MM.1S (cell line): ENCODE results near the gene ECEL1.

Source experiments
- DNase-seq: peaks from one replicate; pipeline ENCODE4 v3.0.0-alpha.2; 2015
- H2AFZ ChIP-seq: fragments of 300-600 bp; sonication (generic); 2 replicates; pipeline ENCODE4 v1.6.0; 2016; ENCODE audit warnings: antibody characterized with exemption, low read length
- H3F3A ChIP-seq: fragments of 300-600 bp; sonication (generic); 2 replicates; pipeline ENCODE4 v1.6.1; 2016; ENCODE audit warnings: mild to moderate bottlenecking, antibody characterized with exemption, low read length, moderate library complexity, mixed read lengths; ENCODE audit not compliant: insufficient read depth
- H3K27ac ChIP-seq: fragments of 300-600 bp; sonication (generic); 2 replicates; pipeline ENCODE4 v1.5.1; 2016; ENCODE audit warnings: mild to moderate bottlenecking, low read length
- H3K27me3 ChIP-seq: fragments of 300-600 bp; sonication (generic); replicated peaks from 2 replicates; pipeline ENCODE4 v1.6.0; 2016; ENCODE audit warnings: low read length; ENCODE audit not compliant: insufficient read depth
- H3K36me3 ChIP-seq: fragments of 300-600 bp; sonication (generic); replicated peaks from 2 replicates; pipeline ENCODE4 v1.6.1; 2016; ENCODE audit warnings: mild to moderate bottlenecking, low read length, mixed read lengths; ENCODE audit not compliant: insufficient read depth
- H3K4me1 ChIP-seq: fragments of 300-600 bp; sonication (generic); 2 replicates; pipeline ENCODE4 v1.6.1; 2016; ENCODE audit warnings: low read length, mixed read lengths
- H3K4me2 ChIP-seq: fragments of 300-600 bp; sonication (generic); 2 replicates; pipeline ENCODE4 v1.6.0; 2016; ENCODE audit warnings: low read depth, low read length
- H3K4me3 ChIP-seq: fragments of 300-600 bp; sonication (generic); 2 replicates; pipeline ENCODE4 v1.5.1; 2016; ENCODE audit warnings: low read length, mixed read lengths
- H3K79me2 ChIP-seq: fragments of 300-600 bp; sonication (generic); 2 replicates; pipeline ENCODE4 v1.6.1; 2016; ENCODE audit warnings: mixed run types, low read length, mixed read lengths
- H3K9ac ChIP-seq: fragments of 300-600 bp; sonication (generic); 2 replicates; pipeline ENCODE4 v1.6.1; 2016; ENCODE audit warnings: low read length, mixed read lengths
- H3K9me2 ChIP-seq: fragments of 300-600 bp; sonication (generic); replicated peaks from 2 replicates; pipeline ENCODE4 v1.6.1; 2016; ENCODE audit warnings: mild to moderate bottlenecking, low read length, mixed read lengths; ENCODE audit not compliant: insufficient read depth
- H3K9me3 ChIP-seq: fragments of 300-600 bp; sonication (generic); replicated peaks from 2 replicates; pipeline ENCODE4 v1.6.1; 2016; ENCODE audit warnings: mild to moderate bottlenecking, low read length, mixed read lengths; ENCODE audit not compliant: insufficient read depth
- H4K20me1 ChIP-seq: fragments of 300-600 bp; sonication (generic); 2 replicates; pipeline ENCODE4 v1.6.1; 2016; ENCODE audit warnings: mild to moderate bottlenecking, low read length, moderate library complexity, mixed read lengths; ENCODE audit not compliant: insufficient read depth
- EZH2 ChIP-seq: fragments of 300-600 bp; sonication (generic); optimal IDR thresholded peaks from 2 replicates; pipeline ENCODE3; 2017; ENCODE audit warnings: low read depth, mild to moderate bottlenecking, antibody characterized with exemption, low read length, mixed read lengths
- EZH2phosphoT487 ChIP-seq: fragments of 300-600 bp; sonication (generic); IDR thresholded peaks from 2 replicates; pipeline ENCODE4 v1.6.1; 2018; ENCODE audit warnings: antibody characterized with exemption, low read length
- TF ChIP-seq, protein P1 (sequence below): fragments of 300-600 bp; sonication (generic); IDR thresholded peaks from 2 replicates; pipeline ENCODE4 v1.5.1; 2016; ENCODE audit warnings: antibody characterized with exemption, low read length, mixed read lengths

Gene ECEL1

DNA sequence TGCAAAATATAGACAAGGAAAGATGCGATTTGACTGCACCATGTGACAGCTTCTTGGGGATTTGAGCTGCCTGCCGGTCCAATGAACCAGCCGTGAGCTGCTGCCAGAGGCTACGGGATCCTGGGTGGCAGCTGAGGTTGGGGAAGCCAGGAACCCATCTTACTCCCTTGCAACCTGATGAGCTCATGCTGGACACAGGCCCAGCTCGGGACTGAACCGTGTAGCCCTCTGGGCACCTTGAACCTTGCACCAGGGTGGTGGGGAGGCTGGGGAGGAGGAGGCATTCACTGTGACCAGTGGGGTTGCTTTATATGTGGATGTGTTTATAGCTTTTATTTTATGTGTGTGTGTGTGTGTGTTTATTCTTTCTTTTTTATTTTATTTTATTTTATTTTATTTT lies 22.6 kb downstream of the ECEL1 start:
- no peak overlapping the region for H3K4me2 ChIP-seq
- no peaks in the 10 kb centered on the region for H3K36me3 ChIP-seq
- TF ChIP-seq, protein P1, sequence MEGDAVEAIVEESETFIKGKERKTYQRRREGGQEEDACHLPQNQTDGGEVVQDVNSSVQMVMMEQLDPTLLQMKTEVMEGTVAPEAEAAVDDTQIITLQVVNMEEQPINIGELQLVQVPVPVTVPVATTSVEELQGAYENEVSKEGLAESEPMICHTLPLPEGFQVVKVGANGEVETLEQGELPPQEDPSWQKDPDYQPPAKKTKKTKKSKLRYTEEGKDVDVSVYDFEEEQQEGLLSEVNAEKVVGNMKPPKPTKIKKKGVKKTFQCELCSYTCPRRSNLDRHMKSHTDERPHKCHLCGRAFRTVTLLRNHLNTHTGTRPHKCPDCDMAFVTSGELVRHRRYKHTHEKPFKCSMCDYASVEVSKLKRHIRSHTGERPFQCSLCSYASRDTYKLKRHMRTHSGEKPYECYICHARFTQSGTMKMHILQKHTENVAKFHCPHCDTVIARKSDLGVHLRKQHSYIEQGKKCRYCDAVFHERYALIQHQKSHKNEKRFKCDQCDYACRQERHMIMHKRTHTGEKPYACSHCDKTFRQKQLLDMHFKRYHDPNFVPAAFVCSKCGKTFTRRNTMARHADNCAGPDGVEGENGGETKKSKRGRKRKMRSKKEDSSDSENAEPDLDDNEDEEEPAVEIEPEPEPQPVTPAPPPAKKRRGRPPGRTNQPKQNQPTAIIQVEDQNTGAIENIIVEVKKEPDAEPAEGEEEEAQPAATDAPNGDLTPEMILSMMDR, result no peak
- TF ChIP-seq EZH2phosphoT487, result no peak
- TF ChIP-seq EZH2, result no peak
- no peak for DNase-seq
- H3K27ac ChIP-seq, result no peak overlapping the region
- H3K4me1 ChIP-seq, result no peaks in the 10 kb centered on the region
- H3F3A ChIP-seq, result no peaks in the 10 kb centered on the region
- H3K9ac ChIP-seq, result no peak overlapping the region
- no peak overlapping the region for H2AFZ ChIP-seq
- H3K9me3 ChIP-seq, result no peaks in the 10 kb centered on the region
- H3K79me2 ChIP-seq, result no peaks in the 10 kb centered on the region
- H3K4me3 ChIP-seq, result no peak overlapping the region
- no peaks in the 10 kb centered on the region for H3K9me2 ChIP-seq
- no peaks in the 10 kb centered on the region for H4K20me1 ChIP-seq
- peaks cover 15% of the 10 kb centered on the region for H3K27me3 ChIP-seq

DNA sequence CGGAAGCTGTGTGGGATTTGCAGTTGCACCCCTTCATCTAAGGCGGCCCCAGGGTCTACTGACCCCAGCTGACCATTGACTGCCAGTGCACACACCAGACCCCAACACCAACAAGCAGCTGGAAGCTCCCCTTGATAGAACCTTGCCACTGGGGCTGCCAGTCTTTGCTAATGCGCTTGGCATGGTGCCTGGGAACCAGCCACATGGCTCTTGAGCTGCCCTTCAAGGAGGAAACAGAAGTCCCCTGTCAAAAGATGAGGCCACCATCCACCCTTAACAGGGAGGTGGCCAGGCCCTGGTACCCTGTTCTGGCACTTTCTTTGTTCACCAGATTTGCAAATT lies 23.1 kb downstream of the ECEL1 start:
- Histone ChIP-seq H3K27me3 (peaks cover 15% of the 10 kb centered on the region), H3F3A (no peaks in the 10 kb centered on the region), H3K4me1 (no peaks in the 10 kb centered on the region), H3K36me3 (no peaks in the 10 kb centered on the region), H3K79me2 (no peaks in the 10 kb centered on the region), H4K20me1 (no peaks in the 10 kb centered on the region), H3K9me2 (no peaks in the 10 kb centered on the region), H3K4me2 (no peak overlapping the region), H2AFZ (no peak overlapping the region), H3K9ac (no peak overlapping the region), H3K4me3 (no peak overlapping the region), H3K9me3 (no peaks in the 10 kb centered on the region), H3K27ac (no peak overlapping the region)
- no peak for DNase-seq
- TF ChIP-seq, protein P1, result no peak
- TF ChIP-seq EZH2phosphoT487, result no peak
- TF ChIP-seq EZH2, result no peak

DNA sequence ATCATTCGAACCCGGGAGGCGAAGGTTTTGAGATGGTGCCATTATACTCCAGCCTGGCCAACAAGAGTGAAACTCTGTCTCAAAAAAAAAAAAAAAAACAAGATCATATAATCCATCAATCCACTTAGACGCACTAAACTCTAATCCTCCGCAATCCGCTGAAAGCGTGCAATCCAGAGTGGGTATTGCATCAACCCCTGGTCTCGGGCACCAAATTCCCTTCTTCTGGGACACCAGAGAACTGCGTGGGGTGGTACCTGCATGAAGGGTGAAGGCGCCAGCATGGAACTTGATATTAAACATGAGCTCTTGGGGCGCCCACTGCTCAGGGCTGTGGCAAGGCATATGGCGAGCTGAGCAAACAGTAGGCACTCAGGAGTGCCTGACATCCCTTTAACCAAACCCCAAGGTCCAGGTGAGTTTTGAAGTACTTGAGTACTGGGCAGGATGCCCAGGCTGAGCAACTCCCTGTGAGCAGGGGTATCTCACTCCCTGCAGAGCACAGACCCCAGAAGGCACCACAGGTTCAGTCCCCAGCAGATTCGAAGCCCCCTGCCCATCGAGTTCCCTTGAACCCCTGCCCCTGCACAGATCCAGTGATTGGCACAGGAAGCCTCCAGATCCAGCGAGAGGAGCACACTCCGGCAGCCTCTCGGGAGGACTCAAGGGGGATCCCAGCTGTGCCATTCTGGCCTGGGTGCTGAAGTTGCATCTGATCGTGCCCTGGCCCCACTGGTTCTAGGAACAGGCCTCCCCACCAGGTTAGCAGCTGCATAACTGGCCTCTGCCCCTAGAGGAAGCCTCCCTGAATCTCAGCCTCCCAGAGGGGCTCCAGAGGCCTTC lies 23.7 kb downstream of the ECEL1 start:
- no peak overlapping the region for H3K27ac ChIP-seq
- H3K9me2 ChIP-seq, result no peaks in the 10 kb centered on the region
- H3K9ac ChIP-seq, result no peak overlapping the region
- H3F3A ChIP-seq, result no peaks in the 10 kb centered on the region
- no peaks in the 10 kb centered on the region for H4K20me1 ChIP-seq
- H3K4me2 ChIP-seq, result no peak overlapping the region
- no peak for DNase-seq
- H3K79me2 ChIP-seq, result no peaks in the 10 kb centered on the region
- H3K9me3 ChIP-seq, result no peaks in the 10 kb centered on the region
- TF ChIP-seq, protein P1, result no peak
- TF ChIP-seq EZH2phosphoT487, result no peak
- TF ChIP-seq EZH2, result no peak
- H3K4me3 ChIP-seq, result no peak overlapping the region
- H3K27me3 ChIP-seq, result peaks cover 15% of the 10 kb centered on the region
- H3K36me3 ChIP-seq, result no peaks in the 10 kb centered on the region
- H3K4me1 ChIP-seq, result no peaks in the 10 kb centered on the region
- H2AFZ ChIP-seq, result no peak overlapping the region
